ENCODE measurements around the gene KLHL10. TPM values are rescaled to one million over a fixed set of nuclear protein-coding genes. Genes with fewer than 3 reads are reported as not detected.
"Not testable (repeated sequence)": the region's sequence is repeated elsewhere in the genome, so short reads cannot be mapped to it uniquely, and the experiment has no call there.

The KLHL10 gene
- total RNA-seq, 3 donors from 2014 or later (not counting 1 experiment from before 2014, with no cell fraction given), result not detected

DNA sequence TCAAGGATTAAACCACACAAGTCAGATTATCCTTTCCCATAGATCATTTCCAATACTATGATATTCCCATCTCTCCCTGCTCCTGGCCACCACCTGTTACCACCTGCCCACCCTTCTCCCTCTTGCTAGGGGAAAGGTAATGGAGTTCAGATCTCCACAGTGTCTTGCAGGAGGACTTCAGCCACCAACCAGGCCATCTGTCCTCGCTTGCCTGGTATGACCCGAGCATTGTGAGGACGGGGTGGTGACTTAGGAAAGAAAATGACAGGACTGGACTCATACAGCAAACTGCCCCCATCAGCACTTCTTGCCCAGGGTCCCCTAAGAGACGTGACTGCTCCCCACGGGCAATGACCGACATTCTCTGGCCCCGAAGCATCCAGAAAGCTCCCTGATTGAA is 14.0 kb upstream of the KLHL10 start:
- H3K4me1 ChIP-seq (ENCODE audit: control insufficient read depth, insufficient read depth, low read length), result no peaks in the 10 kb centered on the region
- intact Hi-C loops (cut with micrococcal nuclease), result no loop called here
- Mint-ChIP-seq H3K4me3 (no peak overlapping the region), H3K27me3 (ENCODE audit: low read depth in 2 of 2) (no peaks in the 10 kb centered on the region), H3K27ac (no peak overlapping the region), H3K9me3 (no peaks in the 10 kb centered on the region), H3K36me3 (no peaks in the 10 kb centered on the region), H3K4me1 (no peaks in the 10 kb centered on the region)
- 96% methylated on average over 7 of the region's 7 CpGs for WGBS (ENCODE audit: insufficient coverage)
- no peaks in the 10 kb centered on the region for H3K27me3 ChIP-seq (ENCODE audit: control insufficient read depth, insufficient read depth, low read length)
- H3K36me3 ChIP-seq (ENCODE audit: control insufficient read depth, insufficient read depth, low read length), result no peaks in the 10 kb centered on the region
- no peak overlapping the region for H3K27ac ChIP-seq (ENCODE audit: low read length)
- ATAC-seq (no peak), DNase-seq (no peak)
- H3K9me3 ChIP-seq (ENCODE audit: control insufficient read depth, insufficient read depth, low read length), result no peaks in the 10 kb centered on the region
- H3K4me3 ChIP-seq (ENCODE audit: low read length), result no peak overlapping the region
- TF ChIP-seq, protein P1, sequence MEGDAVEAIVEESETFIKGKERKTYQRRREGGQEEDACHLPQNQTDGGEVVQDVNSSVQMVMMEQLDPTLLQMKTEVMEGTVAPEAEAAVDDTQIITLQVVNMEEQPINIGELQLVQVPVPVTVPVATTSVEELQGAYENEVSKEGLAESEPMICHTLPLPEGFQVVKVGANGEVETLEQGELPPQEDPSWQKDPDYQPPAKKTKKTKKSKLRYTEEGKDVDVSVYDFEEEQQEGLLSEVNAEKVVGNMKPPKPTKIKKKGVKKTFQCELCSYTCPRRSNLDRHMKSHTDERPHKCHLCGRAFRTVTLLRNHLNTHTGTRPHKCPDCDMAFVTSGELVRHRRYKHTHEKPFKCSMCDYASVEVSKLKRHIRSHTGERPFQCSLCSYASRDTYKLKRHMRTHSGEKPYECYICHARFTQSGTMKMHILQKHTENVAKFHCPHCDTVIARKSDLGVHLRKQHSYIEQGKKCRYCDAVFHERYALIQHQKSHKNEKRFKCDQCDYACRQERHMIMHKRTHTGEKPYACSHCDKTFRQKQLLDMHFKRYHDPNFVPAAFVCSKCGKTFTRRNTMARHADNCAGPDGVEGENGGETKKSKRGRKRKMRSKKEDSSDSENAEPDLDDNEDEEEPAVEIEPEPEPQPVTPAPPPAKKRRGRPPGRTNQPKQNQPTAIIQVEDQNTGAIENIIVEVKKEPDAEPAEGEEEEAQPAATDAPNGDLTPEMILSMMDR (IDR thresholded peaks at IDR 0.05), result no peak

DNA sequence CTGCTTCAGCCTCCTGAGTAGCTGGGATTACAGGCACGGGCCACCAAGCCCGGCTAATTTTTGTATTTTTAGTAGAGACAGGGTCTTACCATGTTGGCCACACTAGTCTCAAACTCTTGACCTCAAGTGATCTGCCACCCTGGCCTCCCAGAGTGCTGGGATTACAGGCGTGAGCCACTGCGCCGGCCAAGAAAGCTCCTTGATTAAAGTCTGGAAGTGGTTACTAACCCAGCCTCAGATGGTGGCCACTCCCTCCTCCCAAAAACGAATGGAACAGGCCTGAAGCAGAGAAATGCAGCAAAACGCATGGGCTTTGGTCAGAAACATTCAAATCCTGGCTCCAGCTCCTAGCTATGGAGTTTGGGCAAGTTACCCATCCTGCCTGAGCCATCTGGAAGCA is 13.5 kb upstream of the KLHL10 start:
- Mint-ChIP-seq H3K27ac (no peak overlapping the region), H3K27me3 (ENCODE audit: low read depth in 2 of 2) (no peaks in the 10 kb centered on the region)
- WGBS (ENCODE audit: insufficient coverage), result 76% methylated on average over 7 of the region's 7 CpGs

DNA sequence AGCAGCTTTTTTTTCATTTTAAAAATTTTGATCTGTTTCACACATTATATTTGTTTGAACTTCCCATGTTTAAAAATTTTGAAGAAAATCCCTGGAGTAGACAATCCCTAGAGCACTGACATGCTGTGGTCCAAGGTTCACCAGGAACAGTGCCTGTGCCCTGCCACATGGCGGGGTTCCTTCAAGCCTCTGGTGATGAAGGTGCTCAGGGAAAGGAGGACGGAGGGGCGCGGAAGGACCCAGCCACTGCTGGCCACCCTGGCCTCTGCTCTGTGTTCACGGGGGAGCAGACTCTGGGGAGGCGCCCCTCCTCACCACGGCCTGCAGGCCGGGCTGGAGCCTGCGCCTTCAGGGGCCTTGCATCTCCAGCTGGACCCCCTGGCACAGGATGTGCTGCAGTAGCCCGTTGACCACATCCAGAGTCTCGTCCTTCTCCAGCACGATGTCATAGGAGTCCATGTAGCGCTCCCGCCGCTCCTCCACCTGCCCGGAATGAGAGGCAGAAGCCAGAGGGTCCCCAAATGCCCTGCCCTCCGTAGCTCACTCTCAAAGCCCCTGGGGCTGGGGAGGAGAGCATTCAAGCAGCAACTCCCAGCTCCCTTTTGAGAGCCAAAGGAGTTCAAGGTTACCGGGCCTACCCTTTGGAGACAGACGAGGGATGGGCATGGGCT is 12.3 kb upstream of the KLHL10 start:
- H3K27me3 Mint-ChIP-seq (ENCODE audit: low read depth in 2 of 2), result no peaks in the 10 kb centered on the region
- intact Hi-C loops (cut with micrococcal nuclease), result no loop called here

More for the DNA sequence above, 13.5 kb upstream of the KLHL10 start:
- H3K27me3 ChIP-seq (ENCODE audit: control insufficient read depth, insufficient read depth, low read length), result no peaks in the 10 kb centered on the region
- intact Hi-C loops (cut with micrococcal nuclease), result no loop called here
- no peaks in the 10 kb centered on the region for H3K9me3 Mint-ChIP-seq
- TF ChIP-seq, protein P1 (IDR thresholded peaks at IDR 0.05), result no peak
- no peak overlapping the region for H3K4me3 ChIP-seq (ENCODE audit: low read length)
- ATAC-seq, result no peak
- H3K4me3 Mint-ChIP-seq, result no peak overlapping the region
- H3K9me3 ChIP-seq (ENCODE audit: control insufficient read depth, insufficient read depth, low read length), result no peaks in the 10 kb centered on the region
- no peak overlapping the region for H3K27ac ChIP-seq (ENCODE audit: low read length)
- H3K36me3 ChIP-seq (ENCODE audit: control insufficient read depth, insufficient read depth, low read length), result no peaks in the 10 kb centered on the region
- no peaks in the 10 kb centered on the region for H3K4me1 Mint-ChIP-seq
- H3K4me1 ChIP-seq (ENCODE audit: control insufficient read depth, insufficient read depth, low read length), result no peaks in the 10 kb centered on the region
- no peak for DNase-seq
- no peaks in the 10 kb centered on the region for H3K36me3 Mint-ChIP-seq

DNA sequence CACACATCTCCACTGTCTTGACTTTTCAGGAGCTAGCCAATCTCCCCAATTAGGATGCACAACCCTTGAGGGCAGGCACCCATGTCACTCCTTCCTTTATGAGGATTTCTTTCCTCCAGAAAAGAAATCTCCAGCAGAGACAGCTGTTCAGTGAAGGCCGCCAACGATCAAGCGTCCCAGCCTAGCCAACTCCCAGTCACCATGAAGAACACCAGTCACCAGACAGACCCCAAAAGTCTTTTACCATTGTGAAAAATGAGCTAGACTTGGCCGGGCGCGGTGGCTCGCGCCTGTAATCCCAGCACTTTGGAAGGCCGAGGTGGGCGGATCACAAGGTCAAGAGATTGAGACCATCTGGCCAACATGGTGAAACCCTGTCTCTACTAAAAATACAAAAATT is 7.7 kb upstream of the KLHL10 start:
- H3K9me3 Mint-ChIP-seq; H3K36me3 Mint-ChIP-seq; H3K4me3 Mint-ChIP-seq; H3K36me3 ChIP-seq (ENCODE audit: control insufficient read depth, insufficient read depth, low read length); H3K27me3 Mint-ChIP-seq (ENCODE audit: low read depth in 2 of 2); DNase-seq; H3K27ac ChIP-seq (ENCODE audit: low read length); intact Hi-C loops (cut with micrococcal nuclease); H3K27ac Mint-ChIP-seq; H3K9me3 ChIP-seq (ENCODE audit: control insufficient read depth, insufficient read depth, low read length); H3K4me3 ChIP-seq (ENCODE audit: low read length); H3K4me1 ChIP-seq (ENCODE audit: control insufficient read depth, insufficient read depth, low read length); H3K4me1 Mint-ChIP-seq; H3K27me3 ChIP-seq (ENCODE audit: control insufficient read depth, insufficient read depth, low read length); ATAC-seq: not testable (repeated sequence)
- WGBS (ENCODE audit: insufficient coverage), result 84% methylated on average over 10 of the region's 10 CpGs

More for the DNA sequence above, 12.3 kb upstream of the KLHL10 start:
- Mint-ChIP-seq H3K4me1 (no peaks in the 10 kb centered on the region), H3K4me3 (no peak overlapping the region), H3K36me3 (no peaks in the 10 kb centered on the region), H3K27ac (no peak overlapping the region), H3K9me3 (no peaks in the 10 kb centered on the region)
- 92% methylated on average over 19 of the region's 19 CpGs for WGBS (ENCODE audit: insufficient coverage)
- ATAC-seq, result no peak
- Histone ChIP-seq H3K9me3 (ENCODE audit: control insufficient read depth, insufficient read depth, low read length) (no peaks in the 10 kb centered on the region), H3K27me3 (ENCODE audit: control insufficient read depth, insufficient read depth, low read length) (no peaks in the 10 kb centered on the region), H3K27ac (ENCODE audit: low read length) (no peak overlapping the region), H3K4me1 (ENCODE audit: control insufficient read depth, insufficient read depth, low read length) (no peaks in the 10 kb centered on the region), H3K4me3 (ENCODE audit: low read length) (no peak overlapping the region), H3K36me3 (ENCODE audit: control insufficient read depth, insufficient read depth, low read length) (peaks cover 2% of the 10 kb centered on the region)
- DNase-seq, result no peak
- TF ChIP-seq, protein P1 (IDR thresholded peaks at IDR 0.05), result no peak

Measured in natural killer cell (primary cell).